CD4-positive, alpha-beta memory T cell (primary cell): Measurements from ENCODE around the gene NCOA6. TPM values are rescaled to one million over a fixed set of nuclear protein-coding genes. Genes with fewer than 3 reads are reported as not detected.

Experiments
- CTCF ChIA-PET: fragments of 350-600 bp; sonication (Branson Sonifier 250); formaldehyde crosslinking; loops from one replicate; lab custom pipeline; 2021; ENCODE audit warnings: inconsistent platforms; ENCODE audit not compliant: partially characterized antibody; lab: Charles Lee
- POLR2A ChIA-PET: fragments of 350-600 bp; sonication (Branson Sonifier 250); formaldehyde crosslinking; loops from one replicate; lab custom pipeline; 2021; ENCODE audit not compliant: partially characterized antibody; lab: Charles Lee
- DNase-seq, 5 donors: peaks; one replicate each; pipeline versions ENCODE4 v3.0.0 to v3.0.0-alpha.2; 2020 to 2022; ENCODE audit warnings: mixed read lengths in 1 of 5
- H3K27ac ChIP-seq: one replicate; pipeline ENCODE4 v1.7.0; 2013; ENCODE audit warnings: low read depth, low read length
- H3K27me3 ChIP-seq: 2 replicates; pipeline ENCODE4 v1.7.0; 2013; ENCODE audit warnings: mild to moderate bottlenecking, low read length, moderate library complexity; ENCODE audit not compliant: insufficient read depth
- H3K36me3 ChIP-seq: 2 replicates; pipeline ENCODE4 v1.7.0; 2013; ENCODE audit warnings: mild to moderate bottlenecking, low read length, moderate library complexity; ENCODE audit not compliant: insufficient read depth
- H3K4me1 ChIP-seq: 2 replicates; pipeline ENCODE4 v1.7.0; 2013; ENCODE audit warnings: mild to moderate bottlenecking, low read length, moderate library complexity; ENCODE audit not compliant: insufficient read depth
- H3K4me3 ChIP-seq, 2 donors: one replicate each; pipeline ENCODE4 v1.7.0; 2013; ENCODE audit warnings: low read length in 2 of 2, mild to moderate bottlenecking in 1 of 2
- H3K9me3 ChIP-seq, 2 donors: one replicate each; pipeline ENCODE4 v1.7.0; 2013; ENCODE audit warnings: low read length in 2 of 2, control low read depth in 1 of 2; ENCODE audit not compliant: control insufficient read depth in 1 of 2
- H3K27ac Mint-ChIP-seq, 7 donors: one replicate each; pipeline ENCODE4 v1.8.0; 2020 to 2021; ENCODE audit warnings: mixed read lengths in 7 of 7, mild to moderate bottlenecking in 6 of 7, inconsistent platforms in 3 of 7, moderate library complexity in 3 of 7
- H3K27me3 Mint-ChIP-seq, 2 donors: one replicate each; pipeline ENCODE4 v1.8.0; 2020 to 2021; ENCODE audit warnings: mixed read lengths in 2 of 2
- H3K36me3 Mint-ChIP-seq, 2 donors: one replicate each; pipeline ENCODE4 v1.8.0; 2020 to 2021; ENCODE audit warnings: mixed read lengths in 2 of 2, inconsistent platforms in 1 of 2, mild to moderate bottlenecking in 1 of 2
- H3K4me1 Mint-ChIP-seq, 4 donors: one replicate each; pipeline ENCODE4 v1.8.0; 2020 to 2021; ENCODE audit warnings: mixed read lengths in 4 of 4, mild to moderate bottlenecking in 1 of 4
- H3K4me3 Mint-ChIP-seq, 8 donors: one replicate each; pipeline ENCODE4 v1.8.0; 2020 to 2021; ENCODE audit warnings: mixed read lengths in 8 of 8, mild to moderate bottlenecking in 7 of 8, moderate library complexity in 6 of 8, inconsistent platforms in 3 of 8
- H3K9me3 Mint-ChIP-seq, 8 donors: one replicate each; pipeline ENCODE4 v1.8.0; 2020 to 2021; ENCODE audit warnings: mixed read lengths in 8 of 8, mild to moderate bottlenecking in 5 of 8, inconsistent platforms in 3 of 8, moderate library complexity in 1 of 8
- intact Hi-C: fragments of 100-400 bp; cut with micrococcal nuclease; formaldehyde crosslinking; loops from one replicate; pipeline ENCODE4 v1.15.1; 2023
- polyA plus RNA-seq, 2 donors: library from polyadenylated mRNA; unstranded; fragments of 300-500 nt; fragmentation: Illumina TruSeq; gene quantifications; one replicate each; pipeline ENCODE4 v1.2.3, GENCODE V29; 2021
- total RNA-seq, 2 experiments: library from RNA; stranded (reverse); gene quantifications; one replicate each; pipeline ENCODE4 v1.2.3, GENCODE V29; 2021

NCOA6 gene
- total and polyA plus RNA-seq, 4 experiments from 2014 or later: 0.60 to 29.9 (median 21.2) TPM

GRCh38 chr20:34706912-34707784 lies 118.3 kb downstream of the NCOA6 start:
- H3K27ac ChIP-seq: no peak overlapping the region
- no peaks in the 10 kb centered on the region for H3K36me3 ChIP-seq
- Mint-ChIP-seq H3K27me3 (no peaks in the 10 kb centered on the region), H3K36me3 (peaks cover 0 to 12% of the 10 kb centered on the region in 2 donors), H3K9me3 (peaks cover 0 to 5% (median 0%) of the 10 kb centered on the region in 8 donors), H3K4me3 (peak overlapping the region in 1 of 8 donors; percentile 92), H3K4me1 (peaks cover 19 to 64% (median 27%) of the 10 kb centered on the region in 4 donors), H3K27ac (peak overlapping the region; percentile 87 to 99 (median 95))
- ChIA-PET CTCF (interaction anchor here (0.8 to 8.8 kb wide), 17 partner anchors 8 to 395 kb away, joined by 3 to 148 read pairs (median 6); partner anchors contain the start of genes DYNLRB1 and ITCH), POLR2A (interaction anchor here (0.7 to 1.5 kb wide), 2 partner anchors 8 to 30 kb away, joined by 4 to 5 read pairs; partner anchors contain the start of gene PIGU)
- peaks cover 33% of the 10 kb centered on the region for H3K4me1 ChIP-seq
- no peak for DNase-seq
- H3K4me3 ChIP-seq: no peak overlapping the region
- H3K27me3 ChIP-seq: no peaks in the 10 kb centered on the region
- H3K9me3 ChIP-seq: no peaks in the 10 kb centered on the region
- intact Hi-C loops: no loop called here

- H3K9me3 ChIP-seq: no peaks in the 10 kb centered on the region
- H3K36me3 Mint-ChIP-seq: peaks cover 0 to 12% of the 10 kb centered on the region in 2 donors
- no peaks in the 10 kb centered on the region for H3K27me3 Mint-ChIP-seq
- H3K4me3 Mint-ChIP-seq: peak overlapping the region in 5 of 8 donors; percentile 18 to 98 (median 51)
- H3K27ac ChIP-seq: no peak overlapping the region
- H3K4me1 Mint-ChIP-seq: peaks cover 19 to 64% (median 27%) of the 10 kb centered on the region in 4 donors
- no peak overlapping the region for H3K4me3 ChIP-seq
- H3K27ac Mint-ChIP-seq: peak overlapping the region; percentile 50 to 99 (median 98)
- no peaks in the 10 kb centered on the region for H3K36me3 ChIP-seq
- intact Hi-C loops: no loop called here
- H3K27me3 ChIP-seq: no peaks in the 10 kb centered on the region
- POLR2A ChIA-PET: interaction anchor here (1.0 kb wide), 1 partner anchor 404 kb away, joined by 3 read pairs; the partner anchor contains the start of gene AHCY
- CTCF ChIA-PET: interaction anchor here (2.9 to 8.8 kb wide), 2 partner anchors 166 to 394 kb away, joined by 30 to 148 read pairs; no protein-coding TSS in a partner anchor
- no peak for DNase-seq
- peaks cover 0 to 5% (median 0%) of the 10 kb centered on the region in 8 donors for H3K9me3 Mint-ChIP-seq
- H3K4me1 ChIP-seq: peaks cover 33% of the 10 kb centered on the region
These were observed 119.1 kb downstream of the NCOA6 start for GRCh38 chr20:34706302-34706875.

GRCh38 chr20:34705397-34706301 lies 119.8 kb downstream of the NCOA6 start:
- Histone ChIP-seq H3K4me3 (peak overlapping the region in 1 of 2 donors; percentile 2), H3K36me3 (no peaks in the 10 kb centered on the region), H3K9me3 (no peaks in the 10 kb centered on the region), H3K4me1 (peaks cover 29% of the 10 kb centered on the region), H3K27ac (peak overlapping the region; percentile 90), H3K27me3 (no peaks in the 10 kb centered on the region)
- CTCF ChIA-PET: interaction anchor here (1.2 to 8.8 kb wide), 3 partner anchors 165 to 393 kb away, joined by 5 to 148 read pairs (median 30); no protein-coding TSS in a partner anchor
- Mint-ChIP-seq H3K27ac (peak overlapping the region; percentile 94 to 99 (median 98)), H3K27me3 (no peaks in the 10 kb centered on the region), H3K9me3 (peaks cover 0 to 5% (median 0%) of the 10 kb centered on the region in 8 donors), H3K4me3 (peak overlapping the region; percentile 48 to 98 (median 91)), H3K4me1 (peaks cover 17 to 60% (median 25%) of the 10 kb centered on the region in 4 donors), H3K36me3 (peaks cover 0 to 11% of the 10 kb centered on the region in 2 donors)
- intact Hi-C loops: no loop called here
- peak in 1 of 5 donors; percentile 52 for DNase-seq
- POLR2A ChIA-PET: interaction anchor here (0.9 to 3.4 kb wide), 3 partner anchors 28 to 403 kb away, joined by 3 to 34 read pairs (median 3); partner anchors contain the start of genes AHCY and PIGU

GRCh38 chr20:34705008-34705396 lies 120.4 kb downstream of the NCOA6 start:
- peak overlapping the region; percentile 90 for H3K27ac ChIP-seq
- intact Hi-C loops: no loop called here
- peaks cover 23% of the 10 kb centered on the region for H3K4me1 ChIP-seq
- H3K9me3 Mint-ChIP-seq: peaks cover 0 to 4% (median 0%) of the 10 kb centered on the region in 8 donors
- peaks cover 0 to 8% of the 10 kb centered on the region in 2 donors for H3K36me3 Mint-ChIP-seq
- CTCF ChIA-PET: interaction anchor here (1.2 to 8.8 kb wide), 2 partner anchors 164 to 392 kb away, joined by 5 to 148 read pairs; no protein-coding TSS in a partner anchor
- peak overlapping the region; percentile 2 to 56 for H3K4me3 ChIP-seq
- H3K27ac Mint-ChIP-seq: peak overlapping the region; percentile 94 to 99 (median 98)
- H3K4me3 Mint-ChIP-seq: peak overlapping the region; percentile 88 to 98 (median 91)
- H3K4me1 Mint-ChIP-seq: peaks cover 12 to 54% (median 19%) of the 10 kb centered on the region in 4 donors
- no peaks in the 10 kb centered on the region for H3K27me3 ChIP-seq
- H3K36me3 ChIP-seq: no peaks in the 10 kb centered on the region
- no peaks in the 10 kb centered on the region for H3K27me3 Mint-ChIP-seq
- no peaks in the 10 kb centered on the region for H3K9me3 ChIP-seq
- peak in 1 of 5 donors; percentile 9 for DNase-seq
- POLR2A ChIA-PET: interaction anchor here (0.9 to 3.4 kb wide), 2 partner anchors 28 to 166 kb away, joined by 3 to 34 read pairs; partner anchors contain the start of gene PIGU

GRCh38 chr20:34704177-34705007 lies 121.1 kb downstream of the NCOA6 start, which contains the start of gene TP53INP2:
Gene TP53INP2 (plus strand): TSS chr20:34704344. CDS start chr20:34708740, 4,396 bp downstream.
- Histone ChIP-seq H3K27me3 (no peaks in the 10 kb centered on the region), H3K9me3 (no peaks in the 10 kb centered on the region), H3K4me3 (peak within 1 kb of the TSS; percentile 56 to 64), H3K4me1 (peaks cover 23% of the 10 kb centered on the region), H3K27ac (peak within 1 kb of the TSS; percentile 90), H3K36me3 (no peaks in the 10 kb centered on the region)
- Mint-ChIP-seq H3K4me1 (peaks cover 12 to 50% (median 19%) of the 10 kb centered on the region in 4 donors), H3K27me3 (no peaks in the 10 kb centered on the region), H3K36me3 (peaks cover 0 to 8% of the 10 kb centered on the region in 2 donors), H3K4me3 (peak within 1 kb of the TSS; percentile 88 to 98 (median 95)), H3K27ac (peak within 1 kb of the TSS; percentile 94 to 100 (median 99)), H3K9me3 (peaks cover 0 to 4% (median 0%) of the 10 kb centered on the region in 8 donors)
- CTCF ChIA-PET: interaction anchor here (0.8 to 8.8 kb wide), 4 partner anchors 10 to 592 kb away, joined by 3 to 148 read pairs (median 4); partner anchors contain the start of gene EIF2S2
- DNase-seq: peak; percentile 89 to 94 (median 90)
- POLR2A ChIA-PET: interaction anchor here (0.9 to 3.4 kb wide), 4 partner anchors 11 to 188 kb away, joined by 3 to 34 read pairs (median 4); partner anchors contain the start of genes DYNLRB1 and PIGU
- intact Hi-C loops: loop anchor here (1.0 kb wide), 2 partner anchors 27 to 401 kb away; partner anchors contain the start of genes AHCY and PIGU
